Nephron (organoid): ENCODE results near the gene FUT7.

ENCODE experiments used
- H3K27ac Mint-ChIP-seq, 3 experiments: 2 replicates each; pipeline ENCODE4 v1.8.0; 2020; ENCODE audit warnings: mixed read lengths in 3 of 3, mild to moderate bottlenecking in 2 of 3, moderate library complexity in 1 of 3
- H3K27me3 Mint-ChIP-seq: 2 replicates; pipeline ENCODE4 v1.8.0; 2021; ENCODE audit warnings: low read depth, mild to moderate bottlenecking, moderate library complexity, mixed read lengths
- H3K36me3 Mint-ChIP-seq: 2 replicates; pipeline ENCODE4 v1.8.0; 2020; ENCODE audit warnings: low read depth, mixed read lengths
- H3K4me1 Mint-ChIP-seq: 2 replicates; pipeline ENCODE4 v1.8.0; 2020; ENCODE audit warnings: mixed read lengths
- H3K4me3 Mint-ChIP-seq, 3 experiments: 2 replicates each; pipeline ENCODE4 v1.8.0; 2020; ENCODE audit warnings: mild to moderate bottlenecking in 3 of 3, mixed read lengths in 3 of 3, moderate library complexity in 2 of 3
- H3K9me3 Mint-ChIP-seq: 2 replicates; pipeline ENCODE4 v1.8.0; 2020; ENCODE audit warnings: mixed read lengths
- TF ChIP-seq, protein P1 (sequence below), 3 experiments: fragments of 200-600 bp; sonication (generic); IDR thresholded peaks; one replicate each; pipeline ENCODE4 v1.5.0; 2021; ENCODE audit warnings: antibody characterized with exemption in 3 of 3; ENCODE audit not compliant: unreplicated experiment in 3 of 3

The FUT7 gene

DNA sequence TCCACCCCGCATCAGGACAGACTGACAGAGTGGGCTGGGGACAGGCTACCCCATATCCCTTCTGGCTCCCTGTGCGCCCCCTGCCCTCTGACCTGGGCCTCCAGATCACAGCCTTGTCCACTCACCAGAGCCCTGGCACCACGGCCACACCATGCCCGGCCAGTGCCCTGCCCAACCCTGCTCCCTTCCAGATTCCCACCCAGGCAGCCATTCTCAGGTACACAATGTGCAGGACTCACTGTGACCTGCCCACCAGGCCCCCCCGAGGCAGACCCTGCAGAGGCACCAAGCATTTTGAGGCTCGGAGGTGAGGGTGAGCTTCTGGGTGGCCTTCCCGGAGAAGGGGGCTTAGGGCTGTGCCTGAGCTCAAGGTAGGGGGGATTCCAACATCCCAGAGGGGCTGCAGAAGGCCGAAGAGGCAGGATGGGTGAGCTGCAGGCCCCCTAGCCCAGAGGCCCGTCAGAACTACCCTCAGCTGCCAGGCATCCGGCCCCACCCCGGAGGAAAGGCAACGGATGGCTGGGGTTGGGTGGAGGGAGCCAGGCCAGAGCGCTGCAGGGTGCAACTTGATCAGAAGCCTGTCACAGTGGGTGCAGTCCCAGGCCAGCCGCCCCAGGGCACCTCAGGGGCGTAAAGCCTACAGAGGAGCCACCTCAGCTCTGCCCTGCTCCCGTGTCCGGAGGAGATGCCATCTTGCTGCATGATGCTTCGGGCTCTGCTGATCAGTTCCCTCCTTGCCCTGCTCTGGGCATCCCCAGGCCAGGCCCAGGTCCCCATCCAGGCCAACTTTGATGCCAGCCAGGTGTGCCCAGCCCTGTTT lies 49.4 kb downstream of the FUT7 start, which contains the start of gene LCNL1:
TSS of gene LCNL1 (plus strand) at position 762 of the 820 bp plus-strand sequence. CDS start 594 bp downstream, outside the sequence.
- H3K27me3 Mint-ChIP-seq = peaks cover 5% of the 10 kb centered on the region
- no peaks in the 10 kb centered on the region for H3K36me3 Mint-ChIP-seq
- H3K27ac Mint-ChIP-seq = peak within 1 kb of the TSS in 1 of 3 experiments; percentile 13
- TF ChIP-seq, protein P1, sequence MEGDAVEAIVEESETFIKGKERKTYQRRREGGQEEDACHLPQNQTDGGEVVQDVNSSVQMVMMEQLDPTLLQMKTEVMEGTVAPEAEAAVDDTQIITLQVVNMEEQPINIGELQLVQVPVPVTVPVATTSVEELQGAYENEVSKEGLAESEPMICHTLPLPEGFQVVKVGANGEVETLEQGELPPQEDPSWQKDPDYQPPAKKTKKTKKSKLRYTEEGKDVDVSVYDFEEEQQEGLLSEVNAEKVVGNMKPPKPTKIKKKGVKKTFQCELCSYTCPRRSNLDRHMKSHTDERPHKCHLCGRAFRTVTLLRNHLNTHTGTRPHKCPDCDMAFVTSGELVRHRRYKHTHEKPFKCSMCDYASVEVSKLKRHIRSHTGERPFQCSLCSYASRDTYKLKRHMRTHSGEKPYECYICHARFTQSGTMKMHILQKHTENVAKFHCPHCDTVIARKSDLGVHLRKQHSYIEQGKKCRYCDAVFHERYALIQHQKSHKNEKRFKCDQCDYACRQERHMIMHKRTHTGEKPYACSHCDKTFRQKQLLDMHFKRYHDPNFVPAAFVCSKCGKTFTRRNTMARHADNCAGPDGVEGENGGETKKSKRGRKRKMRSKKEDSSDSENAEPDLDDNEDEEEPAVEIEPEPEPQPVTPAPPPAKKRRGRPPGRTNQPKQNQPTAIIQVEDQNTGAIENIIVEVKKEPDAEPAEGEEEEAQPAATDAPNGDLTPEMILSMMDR (IDR thresholded peaks at IDR 0.05; ENCODE audit: unreplicated experiment in 3 of 3) = no peak
- peak within 1 kb of the TSS in 1 of 3 experiments; percentile 2 for H3K4me3 Mint-ChIP-seq
- H3K4me1 Mint-ChIP-seq = peaks cover 4% of the 10 kb centered on the region
- H3K9me3 Mint-ChIP-seq = no peaks in the 10 kb centered on the region

DNA sequence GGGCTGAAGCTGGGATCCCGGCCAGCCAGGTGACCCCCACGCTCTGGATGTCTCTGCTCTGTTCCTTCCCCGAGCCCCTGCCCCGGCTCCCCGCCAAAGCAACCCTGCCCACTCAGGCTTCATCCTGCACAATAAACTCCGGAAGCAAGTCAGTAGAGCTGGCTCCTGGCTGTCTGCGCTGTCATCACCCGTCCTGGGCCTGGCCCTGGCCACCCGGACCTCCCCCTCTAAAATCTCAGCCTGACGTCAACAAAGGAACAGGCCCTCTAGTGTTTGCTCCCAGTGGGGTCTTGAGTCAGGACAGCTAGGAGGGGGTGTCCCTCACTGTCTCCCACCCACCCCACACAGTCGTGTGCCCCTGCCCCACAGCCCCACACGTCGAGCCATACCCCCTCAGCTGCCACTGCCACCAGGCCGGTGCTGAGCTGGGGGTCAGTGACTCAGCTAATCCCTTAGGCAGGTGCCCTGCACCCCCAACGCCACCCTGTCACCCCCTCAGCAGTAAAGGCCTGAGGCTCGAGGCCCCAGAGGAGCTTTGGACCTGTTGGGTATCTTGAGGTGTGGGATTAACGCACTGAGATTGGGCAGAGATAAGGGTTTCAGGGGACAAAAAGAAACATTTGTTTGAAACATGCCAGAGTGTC lies 50.2 kb downstream of the FUT7 start:
- Mint-ChIP-seq H3K27me3 (peaks cover 5% of the 10 kb centered on the region), H3K4me1 (peaks cover 4% of the 10 kb centered on the region), H3K4me3 (no peak overlapping the region), H3K27ac (no peak overlapping the region), H3K9me3 (no peaks in the 10 kb centered on the region), H3K36me3 (no peaks in the 10 kb centered on the region)
- TF ChIP-seq, protein P1 (IDR thresholded peaks at IDR 0.05; ENCODE audit: unreplicated experiment in 3 of 3) = no peak

DNA sequence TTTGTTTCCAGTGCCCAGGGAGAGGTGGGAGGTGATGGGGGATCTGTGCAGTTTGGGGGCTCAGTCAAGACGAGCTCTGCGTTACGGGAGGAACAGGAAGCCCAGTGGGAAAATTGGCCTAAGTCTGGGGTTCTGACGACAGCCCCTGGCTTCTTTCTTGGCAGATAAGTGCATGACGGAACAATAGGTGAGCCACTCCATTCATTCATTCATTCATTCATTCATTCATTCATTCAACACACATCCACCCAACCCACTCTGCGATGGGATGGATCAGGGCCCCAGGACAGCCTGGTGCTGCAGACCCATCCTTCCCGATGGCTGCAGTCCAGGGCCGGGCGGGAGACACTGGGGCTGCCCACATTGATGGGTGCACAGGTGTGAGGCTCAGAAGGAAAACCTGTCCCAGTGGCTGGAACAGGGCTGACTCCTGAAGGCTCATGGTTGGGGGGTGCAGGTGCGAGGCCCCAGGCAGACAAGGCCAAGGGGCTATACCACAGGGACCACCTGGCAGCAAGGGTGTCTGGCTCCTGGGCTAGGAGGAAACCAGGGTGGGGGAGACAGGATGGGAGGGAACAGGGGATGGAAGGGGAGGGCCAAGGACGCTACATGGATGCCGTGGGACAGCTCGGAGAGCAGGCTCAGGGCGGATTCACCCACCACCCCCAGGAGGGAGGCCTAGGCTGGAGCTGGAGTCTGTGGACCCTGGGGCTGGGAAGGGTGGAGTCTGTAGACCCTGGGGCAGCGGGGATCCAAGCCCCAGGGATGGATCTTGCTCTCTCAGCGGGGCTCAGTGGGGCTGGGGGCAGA lies 51.0 kb downstream of the FUT7 start:
- Mint-ChIP-seq H3K27me3 (peaks cover 5% of the 10 kb centered on the region), H3K36me3 (no peaks in the 10 kb centered on the region), H3K4me3 (peak overlapping the region in 1 of 3 experiments; percentile 3), H3K9me3 (no peaks in the 10 kb centered on the region), H3K4me1 (peaks cover 4% of the 10 kb centered on the region), H3K27ac (peak overlapping the region in 1 of 3 experiments; percentile 49)
- TF ChIP-seq, protein P1 (IDR thresholded peaks at IDR 0.05; ENCODE audit: unreplicated experiment in 3 of 3) = no peak
